CD4-positive, alpha-beta T cell treated with Interleukin-15 for 1 hour (primary cell): ENCODE results near the gene GPR153.

ENCODE experiments used
- DNase-seq: peaks from one replicate; pipeline ENCODE4 v3.0.0-alpha.2; 2020

GPR153 gene

DNA sequence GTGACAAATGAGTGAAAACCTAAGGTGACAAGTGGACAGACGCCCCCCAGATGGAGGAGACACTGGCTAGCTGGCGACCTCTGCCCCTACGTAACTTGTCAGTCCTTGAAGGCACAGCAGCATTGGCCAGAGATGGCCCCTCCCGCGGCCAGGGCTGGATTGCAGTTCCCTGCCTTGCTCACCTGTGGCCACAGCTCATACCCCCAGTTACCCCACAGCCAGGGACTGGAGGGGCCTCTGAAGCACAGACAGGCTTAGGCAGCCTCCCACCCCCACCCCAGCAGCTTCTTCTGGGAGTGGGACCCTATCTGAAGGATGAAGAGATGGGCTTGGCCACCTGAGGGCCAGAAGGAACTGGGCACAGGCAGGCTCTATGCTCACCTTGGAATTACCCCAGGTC, 13.2 kb downstream of the GPR153 start:
- DNase-seq, result no peak

DNA sequence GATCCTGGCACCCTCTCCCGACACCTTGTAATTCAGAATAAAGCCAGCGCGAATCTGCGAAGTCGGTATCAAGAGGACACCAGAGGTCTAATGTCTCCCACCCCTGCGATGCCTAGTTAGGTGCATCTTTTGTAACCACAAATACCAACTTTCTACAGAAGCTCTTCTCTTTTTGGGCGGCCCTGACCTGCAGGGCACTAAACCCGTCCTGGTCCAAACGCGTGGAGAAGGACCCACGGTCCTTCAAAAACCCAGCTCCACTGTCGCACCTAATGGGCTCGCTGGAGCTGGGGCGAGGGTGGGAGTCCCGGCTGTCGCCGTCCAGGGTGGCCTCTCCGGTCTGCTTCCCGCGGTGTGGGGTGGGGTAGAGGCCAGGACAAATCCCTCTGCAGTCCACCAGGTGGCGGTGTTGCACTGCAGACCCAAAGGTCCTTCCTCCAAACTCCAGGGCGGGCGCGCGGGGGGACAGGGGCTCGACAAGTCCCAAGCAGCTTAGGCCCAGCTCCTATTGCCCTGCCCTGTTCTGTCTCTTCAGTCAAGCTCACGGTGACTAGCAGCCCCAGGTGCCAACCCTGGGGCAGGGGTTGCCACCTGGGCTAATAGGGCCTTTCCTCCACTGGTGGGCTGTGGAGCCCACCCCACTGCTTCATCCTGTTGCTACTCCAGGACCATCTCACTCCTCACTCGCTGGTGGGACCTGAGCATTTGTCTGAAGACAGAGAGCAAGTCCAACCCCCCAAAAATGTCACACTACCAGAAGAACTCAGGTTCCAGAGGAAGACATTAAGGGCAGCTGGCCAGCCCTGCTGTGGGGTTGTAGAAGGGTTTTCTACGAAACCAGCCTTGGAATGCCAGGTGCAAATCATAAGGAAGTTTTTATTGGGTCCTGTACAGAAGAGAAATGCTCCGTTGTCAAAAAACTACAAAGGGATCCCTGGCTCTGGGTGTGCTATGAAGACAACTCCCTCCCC, 14.1 kb downstream of the GPR153 start:
- peak; percentile 74 for DNase-seq

DNA sequence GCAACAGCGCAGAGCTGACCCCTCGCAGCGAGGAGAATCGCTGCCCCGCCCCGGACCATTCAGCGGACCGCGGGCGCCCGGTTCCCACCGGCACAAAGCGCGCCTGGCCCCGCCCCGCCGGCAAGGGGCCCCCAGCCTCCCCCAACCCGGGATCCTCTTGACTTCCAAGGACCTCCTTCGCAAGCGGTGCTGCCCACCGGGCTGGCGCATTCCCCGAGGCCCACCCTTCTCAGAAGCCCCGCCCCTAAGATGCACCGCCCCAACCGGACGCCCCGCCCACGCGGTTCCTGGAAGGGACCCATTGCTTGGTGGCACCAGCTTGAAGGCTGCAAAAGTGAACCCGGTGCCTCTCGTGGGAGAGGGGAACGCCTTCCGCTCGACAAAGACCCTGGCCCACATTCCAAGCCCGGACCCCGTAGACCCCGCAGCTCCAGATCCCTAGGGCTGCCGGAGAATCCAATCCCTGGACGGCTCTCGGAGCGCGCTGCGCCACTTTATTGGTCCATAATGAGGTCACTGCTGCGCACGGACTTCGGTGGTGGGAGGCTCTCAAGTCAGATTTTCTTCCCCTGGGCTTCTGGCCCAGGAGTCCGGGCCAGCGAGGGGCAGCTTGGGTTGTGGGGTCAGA, 14.9 kb downstream of the GPR153 start:
- DNase-seq, result no peak

DNA sequence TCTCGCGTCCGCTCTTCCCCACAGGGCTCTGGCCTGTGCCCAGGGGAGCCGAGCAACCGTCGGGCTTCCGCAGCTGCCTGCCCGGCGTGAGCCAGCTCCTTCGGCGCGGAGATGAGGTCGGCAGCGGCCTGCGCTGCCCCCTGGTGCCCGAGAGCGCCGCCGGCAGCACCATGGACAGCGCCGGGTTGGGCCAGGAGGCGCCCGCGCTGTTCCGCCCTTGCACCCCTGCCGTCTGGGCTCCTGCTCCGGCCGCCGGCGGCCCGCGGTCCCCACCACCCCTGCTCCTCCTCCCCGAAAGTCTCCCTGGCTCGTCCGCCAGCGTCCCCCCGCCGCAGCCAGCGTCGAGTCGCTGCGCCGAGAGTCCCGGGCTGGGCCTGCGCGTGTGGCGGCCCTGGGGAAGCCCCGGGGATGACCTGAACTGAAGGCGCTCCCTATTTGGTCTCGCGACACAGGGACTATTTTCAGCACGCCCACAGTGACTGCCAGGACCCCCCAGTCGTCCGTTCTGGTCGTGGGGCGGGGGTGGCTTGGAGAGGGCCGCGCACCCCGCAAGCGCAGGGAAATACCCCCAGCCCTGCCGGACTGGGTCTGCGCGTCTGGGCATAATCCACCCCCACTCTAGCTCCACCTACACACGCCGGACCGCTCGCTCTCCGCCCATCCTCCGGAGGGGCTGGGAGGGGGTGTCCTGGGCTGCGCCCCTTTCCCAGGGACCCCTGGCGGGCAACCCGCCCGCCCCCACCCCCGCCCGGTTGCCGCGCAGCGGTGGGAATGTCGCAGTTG, 15.6 kb downstream of the GPR153 start:
- peak; percentile 75 for DNase-seq

DNA sequence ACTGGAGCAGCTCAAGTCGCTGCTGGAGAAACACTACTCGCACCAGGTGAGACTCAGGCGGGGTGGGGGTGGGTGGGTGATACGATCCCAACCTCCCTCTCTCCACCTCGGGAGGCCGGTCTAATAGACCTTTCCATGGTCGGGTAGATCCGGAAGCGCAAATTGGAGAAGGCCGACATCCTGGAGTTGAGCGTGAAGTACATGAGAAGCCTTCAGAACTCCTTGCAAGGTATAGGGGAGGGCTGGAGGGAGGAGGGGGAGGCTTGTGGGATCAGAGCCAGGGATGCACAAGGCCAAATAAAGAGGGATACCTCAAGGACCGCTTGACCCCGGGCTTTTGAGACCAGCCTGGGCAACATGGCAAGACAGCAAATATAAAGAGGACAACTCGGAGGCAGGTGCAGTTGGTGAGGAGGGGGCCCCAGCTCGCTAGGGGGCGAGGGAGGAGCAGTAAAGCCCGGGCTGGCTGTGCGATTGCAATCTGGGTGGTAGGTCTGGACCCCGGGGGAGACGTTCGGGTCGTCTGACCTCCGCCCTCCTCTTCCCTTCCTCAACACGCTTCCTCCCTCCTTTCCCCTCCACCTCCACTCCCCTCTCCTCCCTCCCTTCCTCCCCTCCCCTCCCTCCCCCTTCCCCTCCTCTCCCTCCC, 16.4 kb downstream of the GPR153 start:
- DNase-seq, result no peak

DNA sequence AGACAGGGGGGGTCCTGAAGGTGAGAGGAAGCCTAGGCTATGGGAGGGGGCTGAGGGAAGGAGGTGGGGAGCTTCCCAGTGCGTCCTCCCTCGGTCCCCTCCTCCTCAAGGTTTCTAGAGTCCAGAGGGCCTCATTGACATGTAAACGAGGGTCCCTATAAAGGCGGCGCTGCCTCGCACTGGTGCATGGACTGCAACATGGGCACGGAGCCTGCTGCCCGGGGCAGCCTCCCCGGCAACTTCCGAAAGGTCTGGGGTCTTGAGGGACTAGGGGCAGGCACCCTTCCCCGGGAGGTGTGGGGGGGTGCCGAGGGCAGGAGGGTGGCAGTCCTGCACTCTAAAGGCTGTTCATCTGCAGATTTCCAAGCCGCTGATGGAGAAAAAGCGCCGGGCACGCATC, 16.9 kb downstream of the GPR153 start, which contains the start of gene HES3:
Gene HES3 (plus strand): TSS at position 187 of the 400 bp plus-strand sequence. CDS start 187 bp downstream, at position 374.
- DNase-seq, result no peak

DNA sequence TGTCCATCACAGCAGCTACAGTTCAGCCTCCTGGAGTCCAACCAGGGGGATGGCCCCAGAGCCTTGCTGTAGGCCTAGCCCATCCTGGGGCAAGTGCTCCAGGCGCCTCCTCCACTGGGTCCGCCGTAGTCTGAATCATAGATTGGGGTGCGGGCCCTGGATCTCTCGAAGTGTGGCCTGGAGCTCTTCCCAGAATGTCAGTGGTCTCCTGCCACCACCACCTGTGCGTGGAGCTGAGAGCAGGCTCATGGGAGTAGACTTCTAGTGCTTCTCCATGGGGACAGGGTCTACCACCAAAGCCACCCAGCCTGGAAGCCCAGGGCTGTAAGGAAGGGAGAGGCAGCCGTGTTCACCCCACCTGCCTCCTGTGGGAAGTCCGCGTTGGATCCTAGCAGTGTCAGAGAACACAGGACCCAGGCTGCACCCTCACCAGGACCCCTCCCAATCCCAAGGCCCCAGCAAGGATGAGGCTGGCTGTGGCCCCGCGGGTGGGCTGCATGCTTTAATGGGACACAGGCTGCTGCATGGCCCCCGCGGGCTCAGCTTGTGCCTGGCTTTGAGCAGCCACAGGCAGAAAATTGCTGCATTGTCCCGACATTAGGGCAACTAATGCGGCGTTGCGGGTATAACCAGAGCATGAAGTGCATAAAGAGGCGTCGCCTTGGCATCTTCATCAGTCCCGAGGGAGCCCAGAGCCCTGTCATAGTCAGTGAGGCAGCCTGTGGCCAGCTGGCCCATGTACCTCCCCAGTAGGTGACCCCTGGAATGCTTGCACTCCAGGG, 17.7 kb downstream of the GPR153 start:
- DNase-seq, result no peak

DNA sequence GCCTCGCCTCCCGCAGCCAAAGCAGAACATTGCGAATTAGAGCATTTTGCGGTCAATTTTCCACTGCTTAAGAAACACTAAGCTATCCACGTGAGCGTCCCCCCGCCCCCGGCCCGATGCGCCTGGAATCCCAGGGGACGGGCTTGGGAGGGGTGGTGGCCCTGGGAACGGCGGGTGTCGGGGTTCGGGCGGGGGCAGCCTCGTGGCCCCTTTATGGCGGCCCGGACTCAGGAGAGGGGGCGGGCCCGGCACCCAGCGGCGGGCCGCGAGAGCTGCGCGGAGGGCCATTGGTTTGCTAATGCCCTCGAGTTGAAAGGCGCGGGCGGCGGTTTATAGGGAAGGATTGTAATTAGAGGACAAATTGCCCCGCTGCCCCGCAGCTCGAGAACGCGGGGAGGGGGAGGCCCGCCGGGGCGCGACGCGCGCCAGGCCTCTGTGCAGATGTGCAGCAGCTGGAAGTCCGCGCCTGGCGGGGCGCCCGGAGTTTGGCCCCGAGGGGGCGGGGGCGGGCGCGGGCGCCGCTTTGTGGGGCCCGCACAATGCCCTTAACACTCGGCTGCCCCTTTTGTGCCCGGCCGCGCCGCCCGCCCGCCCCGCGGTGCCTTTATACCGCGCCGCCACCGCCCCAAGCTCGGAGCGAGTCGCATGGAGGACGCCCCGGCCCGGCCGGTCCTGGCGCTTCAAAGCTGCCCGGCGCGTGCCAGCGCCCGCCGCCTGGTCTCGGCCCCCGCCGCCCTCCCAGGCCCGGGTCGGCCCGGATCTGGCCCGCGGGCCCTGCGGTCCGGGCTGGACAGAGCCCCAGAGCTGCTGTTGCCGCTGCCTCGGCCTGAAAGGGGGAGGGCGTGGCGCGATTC, 18.8 kb downstream of the GPR153 start:
- no peak for DNase-seq

DNA sequence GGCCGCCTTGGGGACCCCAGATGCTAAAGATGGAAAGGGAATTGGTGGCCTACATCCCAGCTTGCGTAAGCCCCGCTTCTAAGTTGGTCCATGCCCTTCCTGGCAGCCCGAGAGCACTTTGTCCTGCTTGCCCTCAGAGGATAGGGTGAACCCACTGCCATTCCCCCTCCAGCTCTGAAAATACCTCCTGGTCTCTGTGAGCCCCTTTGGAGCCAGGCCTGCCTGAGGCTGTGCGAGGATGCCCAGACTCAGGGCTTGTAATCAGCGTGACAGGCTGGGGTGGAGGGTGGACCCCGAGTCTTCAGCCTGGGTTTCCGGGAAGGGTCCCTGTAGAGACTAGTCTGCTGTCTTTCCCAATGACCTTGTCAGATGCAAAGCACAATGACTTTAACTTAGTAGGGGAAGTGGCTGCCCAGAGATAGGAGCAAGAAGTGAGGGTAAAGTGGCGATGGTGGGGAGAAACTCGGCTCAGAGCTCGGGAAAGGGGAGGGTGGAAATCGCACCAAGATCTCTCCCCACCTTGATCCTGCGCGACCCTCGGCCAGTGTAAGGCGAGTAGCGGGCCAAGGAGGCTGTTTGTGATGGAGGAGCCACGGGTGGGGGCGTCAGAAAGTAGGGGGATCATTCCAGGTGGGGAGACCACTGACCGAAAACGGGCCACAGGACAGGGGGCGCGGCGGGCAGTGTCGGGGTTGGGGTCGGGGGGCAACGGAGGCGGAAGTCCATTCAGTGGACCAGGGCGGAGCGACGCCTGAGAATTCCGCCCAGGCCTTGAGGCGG, 19.6 kb downstream of the GPR153 start:
- no peak for DNase-seq

DNA sequence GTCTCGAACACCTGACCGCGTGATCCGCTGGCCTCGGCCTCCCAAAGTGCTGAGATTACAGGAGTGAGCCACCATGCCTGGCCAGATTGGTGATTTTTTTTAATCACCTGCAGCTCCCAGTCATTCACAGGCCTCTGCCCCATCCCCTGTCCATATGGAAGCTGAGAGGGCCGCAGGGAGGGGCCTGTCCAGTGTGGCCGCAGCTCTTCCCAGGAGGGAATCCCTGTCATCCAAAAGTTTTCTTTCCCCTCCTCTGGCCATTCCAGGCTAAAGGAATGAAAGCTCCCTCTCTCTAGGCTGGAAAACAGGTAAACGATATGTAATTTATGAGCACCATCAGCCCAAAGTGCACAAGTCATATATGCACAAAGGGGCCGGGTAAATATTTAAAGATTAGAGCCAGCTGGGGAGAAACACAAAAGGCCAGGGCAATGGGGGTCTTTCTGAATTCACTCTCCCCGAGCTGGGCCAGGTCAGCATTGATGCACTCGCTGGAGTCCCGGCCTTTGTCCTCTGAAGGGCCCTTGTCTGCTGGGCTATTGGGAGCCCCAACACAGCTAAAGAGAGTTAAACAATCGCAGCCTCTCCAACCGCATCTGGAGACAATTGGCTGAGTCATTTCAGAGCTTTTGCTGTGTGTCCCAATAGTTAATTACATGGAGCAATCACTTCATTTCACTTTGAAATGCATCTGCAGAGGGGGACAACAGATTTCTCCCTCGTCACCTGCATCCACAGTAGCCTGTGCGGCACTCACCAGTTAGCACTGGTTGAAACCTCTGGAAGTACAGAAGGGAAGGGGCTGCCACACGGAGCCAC, 20.7 kb downstream of the GPR153 start:
- no peak for DNase-seq

DNA sequence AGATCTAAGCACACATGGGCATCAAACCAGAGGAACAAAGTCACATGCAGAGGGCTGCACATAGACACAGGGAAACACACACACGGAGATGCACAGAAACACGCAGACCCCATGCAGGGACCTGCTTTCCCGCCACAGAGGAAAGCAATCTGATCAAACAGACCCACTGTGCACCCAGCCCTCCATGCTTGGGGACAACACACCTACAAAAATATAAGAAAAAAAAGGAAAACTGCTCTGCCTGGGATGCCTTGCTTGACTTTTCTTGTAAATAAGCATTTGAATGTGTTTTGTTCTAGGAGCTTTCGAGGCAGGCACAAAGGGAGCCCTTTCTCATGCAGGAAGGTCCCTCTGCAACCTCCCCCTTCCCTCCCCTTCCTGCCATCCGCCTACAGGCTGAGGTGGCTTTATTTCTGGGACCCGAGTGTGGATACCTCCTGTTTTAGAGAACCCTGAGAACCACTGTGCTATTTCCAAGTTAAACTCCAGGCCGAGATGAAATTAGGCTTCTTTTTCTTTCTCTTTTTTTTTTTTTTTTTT, 21.6 kb downstream of the GPR153 start:
- DNase-seq, result no peak

DNA sequence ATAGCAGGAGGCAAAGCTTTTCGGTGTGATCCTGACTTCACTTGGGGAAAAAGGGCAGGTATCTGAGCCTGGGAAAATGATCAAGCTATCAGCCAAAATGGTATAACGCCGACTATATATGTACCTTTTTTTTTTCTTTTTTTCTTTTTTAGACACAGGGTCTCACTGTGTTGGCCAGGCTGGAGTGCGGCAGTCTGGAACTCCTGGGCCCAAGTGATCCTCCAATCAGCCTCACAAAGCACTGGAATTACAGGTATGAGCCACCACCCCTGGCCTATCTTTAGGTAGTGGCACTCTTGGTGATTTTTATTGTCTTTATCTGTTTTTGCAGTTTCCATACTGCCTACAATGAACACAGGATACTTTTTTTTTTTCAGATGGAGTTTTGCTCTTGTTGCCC, 23.8 kb downstream of the GPR153 start:
- DNase-seq, result no peak

DNA sequence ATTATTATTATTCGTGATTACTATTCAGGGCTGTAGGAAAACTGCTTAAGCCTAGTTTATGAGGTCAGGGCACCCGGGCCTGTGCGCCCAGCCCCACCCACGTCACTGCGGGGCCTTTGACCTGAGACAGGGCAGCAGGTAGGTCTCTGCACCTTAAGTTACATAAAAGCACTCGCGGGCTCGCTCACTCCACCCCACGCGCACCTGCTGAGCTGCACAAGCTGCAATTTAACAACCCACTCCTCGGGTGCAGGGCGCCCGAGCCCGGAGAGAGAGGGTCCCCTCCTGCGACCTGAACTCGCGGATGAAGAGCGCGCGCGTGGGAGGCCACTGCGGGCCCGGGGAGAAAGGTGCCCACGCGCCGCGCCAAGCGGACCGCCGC, 25.6 kb downstream of the GPR153 start:
- DNase-seq, result no peak

DNA sequence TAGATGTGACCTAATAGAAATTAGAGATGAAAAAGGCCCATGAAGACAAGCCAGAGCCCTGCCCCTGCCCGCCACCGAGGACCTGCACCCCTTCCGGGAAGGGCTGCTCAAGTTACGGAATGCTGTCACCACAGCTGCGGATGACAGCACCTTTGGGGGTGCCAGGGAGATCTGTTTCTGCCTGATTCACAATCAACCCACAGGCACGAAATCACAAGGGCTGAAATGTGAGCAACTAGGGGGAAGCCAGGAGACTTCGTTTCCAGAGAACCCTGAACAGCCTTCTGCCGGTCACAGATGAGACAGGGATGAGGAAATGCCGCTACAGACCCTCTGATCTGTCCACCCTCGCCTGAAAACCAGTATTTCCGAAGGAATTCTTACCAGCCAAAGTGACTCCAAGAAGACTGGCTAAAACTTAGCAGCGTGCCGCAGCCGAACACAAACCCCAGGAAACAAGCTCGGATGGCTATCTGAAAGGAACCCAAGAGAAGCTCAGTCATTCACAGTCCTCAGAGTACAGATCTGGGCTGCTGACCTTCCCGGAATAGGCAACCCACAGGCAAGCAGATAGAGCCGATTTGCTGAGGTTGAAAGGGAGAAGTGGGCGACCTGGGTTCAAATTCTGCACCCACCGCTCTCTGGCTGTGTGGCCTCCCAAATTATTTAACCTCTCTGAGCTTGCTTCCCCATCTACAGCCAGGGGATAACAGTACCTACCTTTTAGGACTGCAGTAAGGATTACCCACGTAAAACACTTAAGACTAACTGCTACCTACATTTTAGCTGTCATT, 26.2 kb downstream of the GPR153 start:
- no peak for DNase-seq

DNA sequence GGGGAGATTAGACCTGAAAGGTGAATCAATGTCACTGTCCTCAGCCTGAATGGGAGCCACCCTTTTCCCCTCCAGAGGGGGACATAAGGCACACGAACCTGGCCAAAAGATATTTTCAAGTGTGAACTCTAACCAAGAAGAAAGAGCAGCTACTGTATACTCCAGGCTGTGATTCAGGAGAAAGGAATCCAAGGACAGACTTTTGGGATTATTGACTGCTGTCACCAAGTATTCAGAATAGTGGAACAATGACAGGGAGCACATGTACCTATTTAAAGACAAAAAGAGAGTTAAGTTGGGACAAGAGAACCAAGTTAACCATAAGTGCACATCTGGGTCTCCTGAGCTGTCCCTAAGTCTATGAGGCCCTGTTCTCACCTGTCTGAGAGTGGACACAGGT, 27.5 kb downstream of the GPR153 start:
- DNase-seq, result no peak

DNA sequence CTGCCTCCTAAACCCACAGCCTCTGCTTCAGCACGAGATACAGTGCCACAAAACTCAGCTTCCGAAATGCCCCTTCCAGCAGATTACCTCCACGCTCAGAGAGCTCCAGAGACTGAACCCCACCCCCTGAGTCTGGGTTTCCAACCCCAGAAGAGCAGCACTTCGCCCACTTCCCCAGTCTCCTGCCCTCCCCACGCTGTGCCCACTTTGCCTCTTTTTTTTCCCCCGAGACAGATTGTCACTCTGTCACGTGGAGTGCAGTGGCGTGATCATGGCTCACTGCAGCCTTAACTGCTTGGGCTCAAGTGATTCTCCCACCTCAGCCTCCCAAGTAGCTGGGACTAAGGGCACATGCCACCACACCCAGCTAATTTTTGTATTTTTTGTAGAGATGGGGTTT, 35.2 kb downstream of the GPR153 start:
- DNase-seq, result no peak

DNA sequence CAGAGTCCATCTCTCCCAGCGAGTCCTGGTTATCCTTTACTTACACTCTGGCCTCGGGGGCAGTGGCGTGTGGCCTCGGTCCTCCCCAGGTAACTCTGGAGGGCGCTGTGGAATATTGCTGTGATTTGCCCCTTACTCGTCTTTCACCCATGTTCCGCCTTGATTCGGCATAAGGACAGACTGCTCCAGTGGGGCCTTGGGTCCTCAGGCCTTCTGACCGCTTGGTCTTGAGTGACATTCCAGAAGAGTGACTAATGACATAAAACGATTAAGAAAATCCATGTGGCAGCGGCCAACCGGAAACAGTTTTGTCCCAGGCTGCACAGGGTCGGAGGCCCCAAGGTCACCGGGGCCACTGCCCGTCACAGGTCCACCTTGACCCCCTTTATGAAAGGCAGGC, 36.2 kb downstream of the GPR153 start:
- no peak for DNase-seq

DNA sequence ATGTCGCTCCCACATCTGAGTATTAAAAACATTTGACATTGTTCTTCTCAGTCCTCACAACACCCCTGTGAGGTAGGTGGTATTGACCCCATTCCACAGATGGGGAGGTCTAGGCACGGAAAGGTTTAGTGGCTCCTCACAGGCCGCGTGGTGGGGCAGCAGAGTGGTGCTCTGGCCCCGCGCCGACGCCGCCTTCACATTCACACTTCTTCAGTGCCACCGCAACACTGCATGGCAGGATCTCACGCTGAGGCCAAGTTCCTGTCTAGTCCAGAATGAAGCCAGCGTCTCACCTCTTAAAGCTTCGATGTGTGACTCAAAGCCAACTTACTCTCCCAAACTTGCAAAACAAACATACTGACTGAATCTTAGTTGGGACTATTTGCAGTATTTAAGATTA, 37.3 kb downstream of the GPR153 start:
- DNase-seq, result no peak
